AG09309 (cell line): ENCODE data around the gene NLRP13.

Experiments used
- DNase-seq: peaks from one replicate; pipeline ENCODE4 v3.0.0-alpha.2; 2010; ENCODE audit warnings: low read depth
- H3K4me3 ChIP-seq: 2 replicates; pipeline ENCODE4 v1.5.1; 2011; ENCODE audit warnings: mild to moderate bottlenecking, low read depth, low read length, moderate library complexity; ENCODE audit not compliant: control insufficient read depth
- CTCF ChIP-seq: IDR thresholded peaks from 2 replicates; pipeline ENCODE4 v1.5.1; 2011; ENCODE audit warnings: mild to moderate bottlenecking, low read depth, low read length, inconsistent platforms; ENCODE audit not compliant: insufficient read depth, control insufficient read depth; ENCODE audit errors: missing control alignments

NLRP13 gene

GRCh38 chr19:55902080-55902751, 29.9 kb downstream of the NLRP13 start:
- DNase-seq = no peak
- no peak overlapping the region for H3K4me3 ChIP-seq
- no peak for TF ChIP-seq CTCF

DNA sequence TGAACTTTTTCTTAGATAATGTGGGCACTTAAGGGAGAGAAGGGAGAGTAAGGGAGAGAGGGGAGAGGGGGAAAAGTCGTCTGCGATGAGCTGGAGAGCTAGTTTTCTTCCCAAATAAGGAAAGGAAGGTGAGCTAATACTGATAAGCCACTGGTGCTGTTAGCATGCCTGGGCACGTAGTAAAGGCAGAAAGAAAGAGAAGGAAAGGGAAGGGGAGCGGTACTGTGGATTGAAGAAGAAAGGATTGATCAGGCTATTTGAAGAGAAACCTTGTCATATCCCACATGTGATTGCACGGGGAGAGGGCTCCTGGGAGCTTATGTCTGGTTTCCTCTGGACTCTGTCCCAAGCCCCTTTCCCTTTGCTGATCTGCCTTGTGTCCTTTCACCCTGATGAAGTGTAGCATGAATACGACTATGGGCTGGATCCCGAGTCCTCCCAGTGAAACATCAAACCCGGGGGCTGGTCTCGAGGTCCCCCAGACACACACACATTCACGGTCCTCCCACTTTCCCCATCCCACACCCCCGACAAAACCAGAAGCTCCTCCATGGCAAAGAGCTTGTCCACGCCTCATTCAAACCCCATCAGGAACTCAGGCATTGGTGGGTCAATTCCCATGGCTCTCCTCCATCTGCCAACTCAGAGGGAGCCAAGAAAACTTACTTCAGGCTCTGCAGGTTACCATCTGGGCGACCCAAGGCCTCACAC, 30.6 kb downstream of the NLRP13 start:
- no peak for DNase-seq
- no peak overlapping the region for H3K4me3 ChIP-seq
- no peak for TF ChIP-seq CTCF

GRCh38 chr19:55898911-55899310, 33.2 kb downstream of the NLRP13 start:
- DNase-seq = no peak
- TF ChIP-seq CTCF = no peak
- H3K4me3 ChIP-seq = no peak overlapping the region

DNA sequence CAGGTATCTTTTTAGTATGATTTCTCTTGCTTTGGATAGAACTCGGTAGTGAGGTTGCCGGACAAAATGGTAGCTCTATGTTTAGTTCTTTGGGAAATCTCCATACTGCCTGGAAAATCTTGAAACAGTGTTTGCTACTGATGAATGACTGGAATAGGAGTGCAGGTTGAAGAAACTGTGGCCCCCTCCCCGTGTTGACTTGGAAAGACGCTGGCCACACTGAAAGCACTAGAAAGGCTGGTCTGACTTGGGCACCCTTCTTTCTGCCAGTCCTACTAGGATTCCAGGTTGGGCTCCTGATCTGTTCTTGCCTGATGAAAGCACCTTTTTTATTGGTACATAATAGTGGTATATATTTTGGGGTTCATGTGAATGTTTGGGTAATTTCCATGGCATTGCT, 49.5 kb downstream of the NLRP13 start:
- H3K4me3 ChIP-seq = no peak overlapping the region
- no peak for TF ChIP-seq CTCF
- no peak for DNase-seq

- TF ChIP-seq CTCF = no peak
- DNase-seq = no peak
- no peak overlapping the region for H3K4me3 ChIP-seq
These were observed 54.9 kb downstream of the NLRP13 start for GRCh38 chr19:55877211-55877610.

DNA sequence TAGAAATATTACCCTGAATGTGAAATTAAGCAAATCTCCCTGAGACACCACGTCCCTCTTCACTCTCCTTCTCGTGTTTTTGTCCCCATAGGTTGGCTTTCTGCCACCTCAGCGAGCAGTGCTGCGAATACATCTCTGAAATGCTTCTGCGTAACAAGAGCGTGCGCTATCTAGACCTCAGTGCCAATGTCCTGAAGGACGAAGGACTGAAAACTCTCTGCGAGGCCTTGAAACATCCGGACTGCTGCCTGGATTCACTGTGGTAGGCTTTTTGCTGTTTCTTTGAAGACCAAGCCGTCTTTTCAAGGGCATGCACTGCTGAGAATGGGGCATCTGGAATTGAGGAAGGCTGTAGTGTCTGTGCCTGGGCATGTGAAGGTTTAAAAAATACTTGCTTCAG, 61.4 kb downstream of the NLRP13 start:
- DNase-seq = no peak
- H3K4me3 ChIP-seq = no peak overlapping the region
- no peak for TF ChIP-seq CTCF
